Mesenchymal stem cell (in vitro differentiated cells and primary cell): ENCODE measurements around the gene LRP1B.

Experiments used
- DNase-seq: peaks from one replicate; pipeline ENCODE4 v3.0.0-alpha.2; 2013
- H2AFZ ChIP-seq: one replicate; pipeline ENCODE4 v1.6.1; 2013; ENCODE audit warnings: low read depth, mild to moderate bottlenecking, control low read depth, inconsistent platforms, low read length, moderate library complexity
- H2AK5ac ChIP-seq: 2 replicates; pipeline ENCODE4 v1.6.1; 2013; ENCODE audit warnings: low read length, moderate library complexity, mild to moderate bottlenecking, inconsistent platforms; ENCODE audit not compliant: severe bottlenecking
- H2BK120ac ChIP-seq: one replicate; pipeline ENCODE4 v1.6.1; 2013; ENCODE audit warnings: low read depth, mild to moderate bottlenecking, inconsistent platforms, low read length, moderate library complexity
- H2BK12ac ChIP-seq, 2 experiments: one replicate each; pipeline ENCODE4 v1.6.1; 2013; ENCODE audit warnings: inconsistent platforms in 2 of 2, low read length in 2 of 2, mild to moderate bottlenecking in 2 of 2, moderate library complexity in 2 of 2, control low read depth in 1 of 2
- H2BK15ac ChIP-seq: one replicate; pipeline ENCODE4 v1.6.1; 2013; ENCODE audit warnings: mild to moderate bottlenecking, low read depth, inconsistent platforms; ENCODE audit not compliant: poor library complexity, severe bottlenecking
- H2BK5ac ChIP-seq: 2 replicates; pipeline ENCODE4 v1.6.1; 2013; ENCODE audit warnings: low read depth, mild to moderate bottlenecking, low read length, control low read depth, inconsistent platforms; ENCODE audit not compliant: poor library complexity, severe bottlenecking
- H3K14ac ChIP-seq, 2 experiments: one replicate each; pipeline ENCODE4 v1.6.1; 2013; ENCODE audit warnings: inconsistent platforms in 2 of 2, low read length in 2 of 2, control low read depth in 1 of 2, mild to moderate bottlenecking in 1 of 2, moderate library complexity in 1 of 2
- H3K18ac ChIP-seq, 2 experiments: one replicate each; pipeline ENCODE4 v1.6.1; 2013; ENCODE audit warnings: inconsistent platforms in 2 of 2, low read length in 2 of 2, control low read depth in 1 of 2, low read depth in 1 of 2, mild to moderate bottlenecking in 1 of 2
- H3K23ac ChIP-seq, 2 experiments: one replicate each; pipeline ENCODE4 v1.6.1; 2013; ENCODE audit warnings: inconsistent platforms in 2 of 2, low read length in 2 of 2, mild to moderate bottlenecking in 2 of 2, moderate library complexity in 2 of 2, control low read depth in 1 of 2
- H3K27ac ChIP-seq: 2 replicates; pipeline ENCODE4 v1.5.1; 2013; ENCODE audit warnings: mild to moderate bottlenecking, moderate library complexity, low read length, control low read depth, inconsistent platforms; ENCODE audit not compliant: poor library complexity, severe bottlenecking
- H3K27me3 ChIP-seq, 2 experiments: 2 replicates each; pipeline versions ENCODE4 v1.6.1 to v1.7.0; 2013; ENCODE audit warnings: low read length in 2 of 2, mild to moderate bottlenecking in 2 of 2, moderate library complexity in 2 of 2, control low read depth in 1 of 2, inconsistent platforms in 1 of 2; ENCODE audit not compliant: control insufficient read depth in 1 of 2, insufficient read depth in 1 of 2
- H3K36me3 ChIP-seq, 2 experiments: 2 replicates each; pipeline versions ENCODE4 v1.6.1 to v1.7.0; 2013; ENCODE audit warnings: low read length in 2 of 2, control low read depth in 1 of 2, inconsistent platforms in 1 of 2, low read depth in 1 of 2, mild to moderate bottlenecking in 1 of 2; ENCODE audit not compliant: insufficient read depth in 2 of 2, control insufficient read depth in 1 of 2
- H3K4ac ChIP-seq, 2 experiments: one replicate each; pipeline ENCODE4 v1.6.1; 2013; ENCODE audit warnings: inconsistent platforms in 2 of 2, low read length in 2 of 2, mild to moderate bottlenecking in 2 of 2, moderate library complexity in 2 of 2, control low read depth in 1 of 2, low read depth in 1 of 2
- H3K4me1 ChIP-seq: 2 replicates; pipeline ENCODE4 v1.6.1; 2013; ENCODE audit warnings: low read depth, low read length, control low read depth; ENCODE audit not compliant: control insufficient read depth, insufficient read depth
- H3K4me2 ChIP-seq: 2 replicates; pipeline ENCODE4 v1.6.1; 2013; ENCODE audit warnings: low read length, mild to moderate bottlenecking, inconsistent platforms; ENCODE audit not compliant: poor library complexity, severe bottlenecking
- H3K4me3 ChIP-seq, 2 experiments: 2 replicates each; pipeline versions ENCODE4 v1.5.1 to v1.7.0; 2013; ENCODE audit warnings: low read length in 2 of 2, mild to moderate bottlenecking in 2 of 2, control low read depth in 1 of 2, low read depth in 1 of 2; ENCODE audit not compliant: insufficient read depth in 1 of 2
- H3K79me1 ChIP-seq: replicated peaks from 2 replicates; pipeline ENCODE4 v1.6.1; 2013; ENCODE audit warnings: mild to moderate bottlenecking, control low read depth, low read length, inconsistent platforms; ENCODE audit not compliant: poor library complexity, severe bottlenecking
- H3K9ac ChIP-seq: 2 replicates; pipeline ENCODE4 v1.7.0; 2013; ENCODE audit warnings: mild to moderate bottlenecking, low read length, moderate library complexity
- H3K9me3 ChIP-seq: 2 replicates; pipeline ENCODE4 v1.7.0; 2013; ENCODE audit warnings: mild to moderate bottlenecking, low read length; ENCODE audit not compliant: control insufficient read depth
- H4K8ac ChIP-seq: one replicate; pipeline ENCODE4 v1.6.1; 2013; ENCODE audit warnings: inconsistent platforms, mild to moderate bottlenecking, low read length, moderate library complexity
- H4K91ac ChIP-seq: one replicate; pipeline ENCODE4 v1.6.1; 2013; ENCODE audit warnings: mild to moderate bottlenecking, low read length, inconsistent platforms
- WGBS: methylation state at CpG from one replicate; pipeline ENCODE4 v1.1.7; 2013; ENCODE audit warnings: mixed read lengths; 5-methylcytosine and 5-hydroxymethylcytosine counted together

LRP1B gene

GRCh38 chr2:140457483-140457882, 1673.3 kb downstream of the LRP1B start:
- Histone ChIP-seq H3K4me3 (no peak overlapping the region), H3K27ac (no peak overlapping the region), H3K79me1 (no peaks in the 10 kb centered on the region), H4K91ac (no peak overlapping the region), H3K4me2 (no peak overlapping the region), H3K18ac (no peak overlapping the region), H3K9ac (no peak overlapping the region), H3K9me3 (no peaks in the 10 kb centered on the region), H3K23ac (no peak overlapping the region), H2BK5ac (no peak overlapping the region), H3K4ac (no peak overlapping the region), H2AFZ (no peak overlapping the region), H2AK5ac (no peak overlapping the region), H4K8ac (no peak overlapping the region), H2BK120ac (no peak overlapping the region), H2BK12ac (no peak overlapping the region), H3K14ac (no peak overlapping the region), H3K27me3 (no peaks in the 10 kb centered on the region), H3K36me3 (no peaks in the 10 kb centered on the region), H3K4me1 (no peaks in the 10 kb centered on the region), H2BK15ac (no peak overlapping the region)
- WGBS = 89% methylated on average over 3 of the region's 3 CpGs
- DNase-seq = no peak

GRCh38 chr2:140455315-140455714, 1675.5 kb downstream of the LRP1B start:
- Histone ChIP-seq H3K79me1 (no peaks in the 10 kb centered on the region), H4K8ac (no peak overlapping the region), H2AK5ac (no peak overlapping the region), H3K9ac (peak overlapping the region; percentile 58), H3K4me1 (no peaks in the 10 kb centered on the region), H3K4me3 (no peak overlapping the region), H3K18ac (no peak overlapping the region), H3K4ac (no peak overlapping the region), H4K91ac (no peak overlapping the region), H3K4me2 (no peak overlapping the region), H3K9me3 (no peaks in the 10 kb centered on the region), H2BK120ac (no peak overlapping the region), H3K27ac (no peak overlapping the region), H3K23ac (no peak overlapping the region), H3K36me3 (no peaks in the 10 kb centered on the region), H2BK5ac (no peak overlapping the region), H2BK15ac (no peak overlapping the region), H2BK12ac (no peak overlapping the region), H3K27me3 (no peaks in the 10 kb centered on the region), H3K14ac (no peak overlapping the region), H2AFZ (no peak overlapping the region)
- DNase-seq = no peak
- WGBS = no CpG with 5 or more reads among the region's 1 CpG

GRCh38 chr2:140454717-140455116, 1676.1 kb downstream of the LRP1B start:
- Histone ChIP-seq H3K4me1 (no peaks in the 10 kb centered on the region), H4K91ac (no peak overlapping the region), H4K8ac (no peak overlapping the region), H3K14ac (no peak overlapping the region), H3K9me3 (no peaks in the 10 kb centered on the region), H3K9ac (peak overlapping the region; percentile 58), H2BK120ac (no peak overlapping the region), H3K27me3 (no peaks in the 10 kb centered on the region), H2AFZ (no peak overlapping the region), H2AK5ac (no peak overlapping the region), H2BK5ac (no peak overlapping the region), H2BK12ac (no peak overlapping the region), H3K18ac (no peak overlapping the region), H3K79me1 (no peaks in the 10 kb centered on the region), H3K4me2 (no peak overlapping the region), H3K23ac (no peak overlapping the region), H3K27ac (no peak overlapping the region), H3K36me3 (no peaks in the 10 kb centered on the region), H2BK15ac (no peak overlapping the region), H3K4ac (no peak overlapping the region), H3K4me3 (no peak overlapping the region)
- WGBS = no CpG with 5 or more reads among the region's 3 CpGs
- DNase-seq = peak; percentile 86

GRCh38 chr2:140451324-140451723, 1679.5 kb downstream of the LRP1B start:
- no peak overlapping the region for H2BK15ac ChIP-seq
- no peak overlapping the region for H3K4me3 ChIP-seq
- no peak overlapping the region for H3K18ac ChIP-seq
- no peak overlapping the region for H2BK120ac ChIP-seq
- H3K4ac ChIP-seq = no peak overlapping the region
- DNase-seq = no peak
- no peak overlapping the region for H3K23ac ChIP-seq
- no peaks in the 10 kb centered on the region for H3K4me1 ChIP-seq
- no peaks in the 10 kb centered on the region for H3K9me3 ChIP-seq
- no peak overlapping the region for H3K14ac ChIP-seq
- H3K36me3 ChIP-seq = no peaks in the 10 kb centered on the region
- H3K27ac ChIP-seq = no peak overlapping the region
- H4K91ac ChIP-seq = no peak overlapping the region
- H3K4me2 ChIP-seq = no peak overlapping the region
- H3K79me1 ChIP-seq = no peaks in the 10 kb centered on the region
- no peak overlapping the region for H4K8ac ChIP-seq
- H2AK5ac ChIP-seq = no peak overlapping the region
- no peaks in the 10 kb centered on the region for H3K27me3 ChIP-seq
- no peak overlapping the region for H2BK12ac ChIP-seq
- no peak overlapping the region for H2BK5ac ChIP-seq
- no peak overlapping the region for H3K9ac ChIP-seq
- H2AFZ ChIP-seq = no peak overlapping the region
